Smooth muscle cell (in vitro differentiated cells): ENCODE results near the gene SFTPB. TPM values are rescaled to one million over a fixed set of nuclear protein-coding genes. Genes with fewer than 3 reads are reported as not detected.

ENCODE experiments used
- DNase-seq: peaks from one replicate; lab custom pipeline; 2025; ENCODE audit not compliant: unreplicated experiment; lab: John Stamatoyannopoulos, UW
- H2AFZ ChIP-seq: fragments of 200-600 bp; sonication (generic); 2 replicates; pipeline ENCODE4 v1.6.0; 2016; ENCODE audit warnings: antibody characterized with exemption, low read depth, mild to moderate bottlenecking
- H3F3A ChIP-seq: fragments of 200-600 bp; sonication (generic); 2 replicates; pipeline ENCODE4 v1.6.0; 2017; ENCODE audit warnings: antibody characterized with exemption, low read depth
- H3K27ac ChIP-seq: fragments of 200-600 bp; sonication (generic); 2 replicates; pipeline ENCODE4 v1.5.1; 2016; ENCODE audit warnings: low read depth, mild to moderate bottlenecking
- H3K27me3 ChIP-seq: fragments of 200-600 bp; sonication (generic); 2 replicates; pipeline ENCODE4 v1.6.1; 2016; ENCODE audit warnings: low read depth, mild to moderate bottlenecking
- H3K36me3 ChIP-seq: fragments of 200-600 bp; sonication (generic); 2 replicates; pipeline ENCODE4 v1.5.1; 2016; ENCODE audit warnings: low read depth
- H3K4me1 ChIP-seq: fragments of 200-600 bp; sonication (generic); 2 replicates; pipeline ENCODE4 v1.5.1; 2016; ENCODE audit warnings: low read depth
- H3K4me2 ChIP-seq: fragments of 200-600 bp; sonication (generic); 2 replicates; pipeline ENCODE4 v1.6.0; 2016; ENCODE audit warnings: mild to moderate bottlenecking
- H3K4me3 ChIP-seq: fragments of 200-600 bp; sonication (generic); 2 replicates; pipeline ENCODE4 v1.5.1; 2016; ENCODE audit warnings: mild to moderate bottlenecking
- H3K79me2 ChIP-seq: fragments of 200-600 bp; sonication (generic); 2 replicates; pipeline ENCODE4 v1.6.0; 2016; ENCODE audit warnings: low read depth, mild to moderate bottlenecking
- H3K9ac ChIP-seq: fragments of 200-600 bp; sonication (generic); 2 replicates; pipeline ENCODE4 v1.6.0; 2016; ENCODE audit warnings: low read depth
- H3K9me3 ChIP-seq: fragments of 200-600 bp; sonication (generic); replicated peaks from 2 replicates; pipeline ENCODE4 v1.5.1; 2016; ENCODE audit warnings: low read depth
- H4K20me1 ChIP-seq: fragments of 200-600 bp; sonication (generic); 2 replicates; pipeline ENCODE4 v1.6.0; 2016; ENCODE audit warnings: low read depth
- WGBS: methylation state at CpG from one replicate; pipeline ENCODE4 v1.1.7; 2016; ENCODE audit warnings: low lambda C conversion rate; 5-methylcytosine and 5-hydroxymethylcytosine counted together
- polyA plus RNA-seq: library from polyadenylated mRNA; unstranded; fragments of >200 nt; fragmentation: Nextera tagmentation; extraction: Ambion mirVana; gene quantifications from 2 replicates; pipeline ENCODE4 v1.2.1, GENCODE V29; 2016
- total RNA-seq: library from RNA; depleted of rRNA; stranded (reverse); fragments of >200 nt; gene quantifications from 2 replicates; pipeline ENCODE4 v1.2.3, GENCODE V29; 2014
- TF ChIP-seq, protein P1 (sequence below): fragments of 200-600 bp; sonication (generic); IDR thresholded peaks from 2 replicates; pipeline ENCODE4 v1.5.1; 2017; ENCODE audit warnings: borderline replicate concordance, mild to moderate bottlenecking, antibody characterized with exemption; ENCODE audit not compliant: insufficient read depth, poor library complexity, severe bottlenecking

Gene SFTPB
- total and polyA plus RNA-seq, 2 experiments from 2014 or later, result not detected

DNA sequence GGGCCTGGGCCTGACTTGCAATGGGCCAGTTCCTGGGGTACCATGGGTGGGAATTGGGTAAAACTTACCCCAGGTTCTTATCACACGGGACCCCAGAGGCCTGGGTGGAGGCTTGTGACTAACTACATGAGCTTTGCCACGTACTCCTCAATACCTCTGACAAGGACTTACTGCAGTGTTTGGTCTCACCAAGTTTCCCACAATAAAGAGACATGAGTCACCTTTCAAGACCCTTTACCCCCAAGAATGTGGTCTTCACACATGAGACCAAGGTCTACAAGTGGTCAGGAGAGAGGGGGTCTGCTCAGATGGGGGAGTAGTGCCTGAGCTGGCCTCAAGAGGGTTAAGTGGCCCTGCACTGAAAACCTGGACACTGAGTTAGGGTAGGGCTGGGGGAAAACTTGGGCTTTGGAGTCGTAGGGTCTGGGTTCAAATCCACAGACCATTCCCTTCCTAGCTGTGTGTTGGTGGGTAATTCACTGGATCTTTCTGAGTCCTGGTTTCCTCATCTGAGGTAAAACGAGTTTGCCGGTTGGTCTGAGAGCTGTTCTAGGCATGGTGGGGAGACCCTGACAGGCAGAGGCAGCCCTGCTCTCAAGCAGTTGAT lies 24.1 kb upstream of the SFTPB start:
- no peak overlapping the region for H3K4me2 ChIP-seq
- TF ChIP-seq, protein P1, sequence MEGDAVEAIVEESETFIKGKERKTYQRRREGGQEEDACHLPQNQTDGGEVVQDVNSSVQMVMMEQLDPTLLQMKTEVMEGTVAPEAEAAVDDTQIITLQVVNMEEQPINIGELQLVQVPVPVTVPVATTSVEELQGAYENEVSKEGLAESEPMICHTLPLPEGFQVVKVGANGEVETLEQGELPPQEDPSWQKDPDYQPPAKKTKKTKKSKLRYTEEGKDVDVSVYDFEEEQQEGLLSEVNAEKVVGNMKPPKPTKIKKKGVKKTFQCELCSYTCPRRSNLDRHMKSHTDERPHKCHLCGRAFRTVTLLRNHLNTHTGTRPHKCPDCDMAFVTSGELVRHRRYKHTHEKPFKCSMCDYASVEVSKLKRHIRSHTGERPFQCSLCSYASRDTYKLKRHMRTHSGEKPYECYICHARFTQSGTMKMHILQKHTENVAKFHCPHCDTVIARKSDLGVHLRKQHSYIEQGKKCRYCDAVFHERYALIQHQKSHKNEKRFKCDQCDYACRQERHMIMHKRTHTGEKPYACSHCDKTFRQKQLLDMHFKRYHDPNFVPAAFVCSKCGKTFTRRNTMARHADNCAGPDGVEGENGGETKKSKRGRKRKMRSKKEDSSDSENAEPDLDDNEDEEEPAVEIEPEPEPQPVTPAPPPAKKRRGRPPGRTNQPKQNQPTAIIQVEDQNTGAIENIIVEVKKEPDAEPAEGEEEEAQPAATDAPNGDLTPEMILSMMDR, result no peak
- no peaks in the 10 kb centered on the region for H3K36me3 ChIP-seq
- H2AFZ ChIP-seq, result no peak overlapping the region
- H3K4me3 ChIP-seq, result no peak overlapping the region
- H4K20me1 ChIP-seq, result no peaks in the 10 kb centered on the region
- H3K27ac ChIP-seq, result no peak overlapping the region
- no peaks in the 10 kb centered on the region for H3K27me3 ChIP-seq
- H3F3A ChIP-seq, result no peaks in the 10 kb centered on the region
- no peaks in the 10 kb centered on the region for H3K4me1 ChIP-seq
- no peaks in the 10 kb centered on the region for H3K79me2 ChIP-seq
- no peak overlapping the region for H3K9ac ChIP-seq
- 75% methylated on average over 5 of the region's 5 CpGs for WGBS
- H3K9me3 ChIP-seq, result no peaks in the 10 kb centered on the region
- DNase-seq, result no peak

DNA sequence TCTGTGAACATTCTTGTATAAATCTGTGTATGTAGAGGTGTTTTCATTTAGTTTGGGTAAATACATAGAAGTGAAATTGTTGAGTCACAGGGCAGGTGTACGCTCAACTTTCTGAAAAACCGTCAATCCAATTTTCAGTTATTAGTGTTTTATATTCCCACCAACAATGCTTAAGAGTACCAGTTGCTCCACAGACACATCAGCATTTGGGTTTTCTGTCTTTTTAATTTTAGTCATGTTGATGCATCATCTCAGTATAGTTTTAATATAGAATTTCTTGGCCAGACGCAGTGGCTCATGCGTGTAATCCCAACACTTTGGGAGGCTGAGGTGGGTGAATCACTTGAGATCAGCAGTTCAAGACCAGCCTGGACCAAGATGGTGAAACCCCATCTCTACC lies 22.9 kb upstream of the SFTPB start:
- Histone ChIP-seq H3F3A (no peaks in the 10 kb centered on the region), H4K20me1 (no peaks in the 10 kb centered on the region), H3K9me3 (no peaks in the 10 kb centered on the region), H3K9ac (no peak overlapping the region), H3K4me1 (no peaks in the 10 kb centered on the region), H3K4me2 (no peak overlapping the region), H3K79me2 (no peaks in the 10 kb centered on the region), H3K4me3 (no peak overlapping the region), H3K36me3 (no peaks in the 10 kb centered on the region), H3K27me3 (no peaks in the 10 kb centered on the region), H2AFZ (no peak overlapping the region), H3K27ac (no peak overlapping the region)
- TF ChIP-seq, protein P1, result no peak
- no peak for DNase-seq
- WGBS, result 97% methylated on average over 4 of the region's 4 CpGs

DNA sequence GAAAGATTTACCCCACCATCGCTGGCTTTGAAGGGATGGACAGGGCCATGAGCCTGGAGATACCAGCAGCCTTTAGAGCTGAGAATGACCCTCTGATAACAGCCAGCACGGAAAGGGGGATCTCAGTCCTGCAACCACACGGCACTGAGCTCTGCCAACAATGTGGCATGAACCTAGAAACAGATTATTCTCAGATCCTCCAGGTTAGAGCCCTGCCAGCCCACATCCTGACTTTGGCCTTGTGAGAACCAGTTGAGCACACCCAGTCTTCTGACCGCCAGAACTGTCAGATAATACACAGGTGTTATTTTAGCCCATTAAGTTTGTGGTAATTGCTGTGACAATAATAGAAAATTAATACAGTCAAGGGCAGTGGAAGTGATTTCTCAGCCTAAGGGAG lies 16.8 kb upstream of the SFTPB start:
- H3K4me1 ChIP-seq, result no peaks in the 10 kb centered on the region
- 82% methylated on average over 4 of the region's 4 CpGs for WGBS
- no peaks in the 10 kb centered on the region for H3F3A ChIP-seq
- no peaks in the 10 kb centered on the region for H3K79me2 ChIP-seq
- no peaks in the 10 kb centered on the region for H3K27me3 ChIP-seq
- TF ChIP-seq, protein P1, result no peak
- H3K27ac ChIP-seq, result no peak overlapping the region
- H3K4me2 ChIP-seq, result no peak overlapping the region
- H2AFZ ChIP-seq, result no peak overlapping the region
- no peaks in the 10 kb centered on the region for H4K20me1 ChIP-seq
- no peaks in the 10 kb centered on the region for H3K36me3 ChIP-seq
- DNase-seq, result no peak
- no peaks in the 10 kb centered on the region for H3K9me3 ChIP-seq
- H3K4me3 ChIP-seq, result no peak overlapping the region
- no peak overlapping the region for H3K9ac ChIP-seq

DNA sequence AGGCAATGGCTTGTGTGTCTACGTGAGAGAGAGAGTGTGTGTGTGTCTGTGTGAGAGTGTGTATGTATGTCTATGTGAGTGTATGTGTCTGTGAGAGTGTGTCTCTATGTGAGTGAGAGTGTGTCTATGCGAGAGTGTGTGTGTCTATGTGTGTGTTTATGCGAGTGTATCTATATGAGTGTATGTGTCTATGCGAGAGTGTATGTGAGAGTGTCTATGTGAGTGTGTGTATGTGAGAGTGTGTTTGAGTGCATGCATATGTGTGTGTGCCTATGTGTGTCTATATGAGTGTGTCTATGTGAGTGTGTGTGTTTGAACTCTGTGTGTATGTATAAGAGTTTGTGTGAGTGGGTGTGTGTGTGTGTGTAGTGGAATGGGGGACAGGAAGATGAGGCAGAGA lies 16.4 kb upstream of the SFTPB start:
- no peak overlapping the region for H3K4me3 ChIP-seq
- no peak overlapping the region for H3K27ac ChIP-seq
- TF ChIP-seq, protein P1, result no peak
- H3K36me3 ChIP-seq, result no peaks in the 10 kb centered on the region
- no peaks in the 10 kb centered on the region for H3K9me3 ChIP-seq
- DNase-seq, result no peak
- no peak overlapping the region for H2AFZ ChIP-seq
- H3K4me1 ChIP-seq, result no peaks in the 10 kb centered on the region
- no peaks in the 10 kb centered on the region for H3K79me2 ChIP-seq
- no peaks in the 10 kb centered on the region for H3K27me3 ChIP-seq
- no peaks in the 10 kb centered on the region for H4K20me1 ChIP-seq
- 94% methylated on average over 4 of the region's 4 CpGs for WGBS
- no peak overlapping the region for H3K4me2 ChIP-seq
- no peaks in the 10 kb centered on the region for H3F3A ChIP-seq
- H3K9ac ChIP-seq, result no peak overlapping the region
